ENCODE measurements around the gene TMEM191C.
"Not testable (repeated sequence)": the region's sequence is repeated elsewhere in the genome, so short reads cannot be mapped to it uniquely, and the experiment has no call there.

Gene TMEM191C

GRCh38 chr22:21446128-21446826 is 20.9 kb upstream of the TMEM191C start:
- DNase-seq, result no peak

DNA sequence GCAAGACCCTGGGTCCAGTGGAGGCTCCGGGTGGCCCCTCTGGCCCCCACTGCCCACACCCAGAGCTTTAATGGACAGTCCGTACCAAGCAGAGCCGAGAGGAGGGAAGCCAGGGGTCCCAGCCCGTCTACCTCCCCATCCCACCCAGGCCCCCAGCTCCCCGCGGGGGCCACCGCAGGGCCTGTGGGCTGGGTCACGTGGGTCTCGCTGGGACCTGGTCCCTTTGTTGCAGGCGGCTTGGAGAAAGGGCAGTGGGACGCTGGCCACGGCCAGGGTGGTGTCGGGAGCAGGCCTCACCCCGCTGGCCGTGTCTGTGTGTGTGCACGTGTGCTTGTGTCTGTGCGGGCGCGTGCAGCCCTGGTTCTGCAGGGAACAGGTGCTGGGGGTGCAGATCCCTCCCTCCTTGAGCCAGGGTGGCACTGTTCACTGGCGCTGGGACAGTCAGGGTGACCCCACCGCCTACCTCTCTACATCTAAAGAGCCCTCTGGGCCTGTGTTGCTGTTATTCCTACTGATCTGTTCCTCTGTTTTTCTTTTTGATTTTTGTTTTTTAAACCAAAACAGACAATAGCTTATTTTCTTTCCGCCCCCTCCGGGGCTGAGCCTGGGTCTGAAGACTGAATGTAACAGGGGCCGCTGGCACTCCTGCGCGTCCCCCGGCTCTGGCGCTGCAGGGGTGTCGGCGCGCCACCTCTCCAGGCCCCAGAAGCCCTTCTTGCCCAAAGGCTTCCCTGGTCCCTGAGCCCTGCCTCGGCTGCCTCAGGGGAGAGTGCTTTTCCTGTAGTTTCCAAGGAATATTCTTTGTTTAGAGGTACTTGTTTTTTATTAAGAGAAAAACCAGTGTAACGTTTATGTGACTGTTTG is 20.1 kb upstream of the TMEM191C start:
- DNase-seq, result no peak

- DNase-seq, result no peak
Measured at GRCh38 chr22:21447694-21448402, 19.3 kb upstream of the TMEM191C start.

DNA sequence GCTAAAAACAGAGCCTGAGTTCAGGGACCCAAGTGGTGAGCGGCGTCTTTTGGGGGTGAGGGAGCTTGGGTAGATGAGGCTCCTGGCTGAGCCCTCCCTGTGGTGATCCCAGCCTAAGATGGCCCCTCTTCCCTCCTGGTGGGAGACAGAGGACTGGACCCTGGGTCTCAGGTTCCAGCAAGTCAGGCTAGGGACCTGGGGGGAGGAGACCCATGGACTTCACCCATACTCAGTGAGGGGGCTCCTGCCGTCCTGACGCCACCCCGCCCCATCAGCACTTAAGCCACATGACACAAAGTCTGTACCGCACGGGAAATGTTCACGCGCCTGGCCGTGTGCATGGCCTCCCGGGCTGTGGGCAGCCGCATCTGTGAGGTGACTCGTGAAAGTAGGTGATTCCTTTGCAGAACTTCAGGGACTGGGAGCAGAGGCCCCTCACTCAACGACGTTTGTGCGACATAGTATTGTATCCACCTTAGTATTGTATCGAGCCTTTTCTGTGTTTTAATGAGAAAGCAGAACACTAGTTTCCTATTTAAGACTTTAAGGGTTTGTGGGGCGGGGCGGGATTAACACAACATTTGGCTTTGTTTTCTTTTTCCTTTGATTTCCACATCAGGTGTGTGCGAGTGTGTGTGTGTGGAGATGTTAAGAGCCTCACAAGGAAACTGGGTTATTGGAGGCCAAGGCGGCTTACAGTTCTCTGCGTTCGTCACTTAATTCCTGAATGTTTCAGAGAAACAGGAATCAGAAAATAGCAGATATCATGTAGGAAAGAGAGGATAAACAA is 18.4 kb upstream of the TMEM191C start:
- no peak for DNase-seq

DNA sequence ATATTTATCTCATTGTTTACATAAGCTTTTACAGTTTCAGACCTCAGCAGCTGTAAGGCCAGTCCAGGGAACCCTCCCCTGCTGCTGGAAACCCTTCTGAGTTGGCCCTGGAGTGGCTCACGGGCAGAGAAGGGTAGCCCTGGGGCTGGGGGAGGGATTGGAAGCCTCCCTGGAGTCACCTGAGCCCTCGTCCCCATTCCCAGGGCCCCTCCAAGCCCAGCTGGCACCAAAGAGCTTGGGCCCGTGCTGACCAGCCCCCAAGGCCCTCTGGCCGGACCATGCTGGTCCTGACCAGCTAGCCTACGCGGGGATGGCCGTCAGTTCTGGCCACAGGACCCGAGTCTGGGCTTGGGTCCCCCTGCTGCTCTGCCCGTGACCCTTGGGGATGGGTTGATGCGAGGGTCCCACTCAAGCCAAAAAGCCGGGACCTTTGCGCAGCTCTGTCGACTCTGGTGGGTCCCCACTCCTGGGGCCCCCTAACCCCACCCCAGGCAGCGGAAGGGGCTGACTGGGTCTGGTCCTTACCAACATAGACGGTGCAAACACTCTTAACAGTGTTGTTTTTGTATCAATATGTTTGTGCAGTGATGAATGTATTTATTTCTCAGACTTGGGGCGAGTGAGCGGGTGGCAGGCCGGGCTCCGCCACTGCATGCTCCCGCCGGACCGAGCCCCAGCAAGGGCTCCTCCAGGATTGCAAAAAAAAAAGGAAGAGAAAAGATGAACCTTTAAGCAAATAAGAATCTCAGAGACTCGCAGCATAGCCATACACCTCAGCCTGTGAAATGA is 17.5 kb upstream of the TMEM191C start:
- no peak for DNase-seq

GRCh38 chr22:21450320-21450831 is 16.8 kb upstream of the TMEM191C start:
- no peak for DNase-seq

GRCh38 chr22:21450858-21451353 is 16.3 kb upstream of the TMEM191C start:
- DNase-seq, result no peak

- no peak for DNase-seq
Measured at GRCh38 chr22:21451545-21452520, 15.4 kb upstream of the TMEM191C start.

GRCh38 chr22:21452666-21453065 is 14.5 kb upstream of the TMEM191C start:
- DNase-seq, result not testable (repeated sequence)

DNA sequence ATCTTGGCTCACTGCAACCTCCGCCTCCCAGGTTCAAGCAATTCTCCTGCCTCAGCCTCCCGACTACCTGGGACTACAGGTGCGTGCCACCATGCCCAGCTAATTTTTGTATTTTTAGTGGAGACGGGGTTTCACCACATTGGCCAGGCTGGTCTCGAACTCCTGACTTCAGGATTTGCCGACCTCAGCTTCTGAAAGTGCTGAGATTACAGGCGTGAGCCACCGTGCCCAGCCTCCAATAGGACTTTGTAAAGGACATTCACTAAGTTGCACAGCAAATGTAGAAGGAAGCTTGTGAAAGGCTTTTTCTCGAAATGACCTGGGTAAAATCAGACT is 12.2 kb upstream of the TMEM191C start:
- not testable (repeated sequence) for DNase-seq

GRCh38 chr22:21455334-21456089 is 11.7 kb upstream of the TMEM191C start:
- DNase-seq, result no peak

- no peak for DNase-seq
Measured at GRCh38 chr22:21457023-21457787, 10.0 kb upstream of the TMEM191C start.

GRCh38 chr22:21462672-21463071 is 4.5 kb upstream of the TMEM191C start:
- not testable (repeated sequence) for DNase-seq

GRCh38 chr22:21468194-21469096 is 1.3 kb downstream of the TMEM191C start:
- DNase-seq, result not testable (repeated sequence)

GRCh38 chr22:21469097-21469994 is 2.2 kb downstream of the TMEM191C start:
- DNase-seq, result not testable (repeated sequence)

DNA sequence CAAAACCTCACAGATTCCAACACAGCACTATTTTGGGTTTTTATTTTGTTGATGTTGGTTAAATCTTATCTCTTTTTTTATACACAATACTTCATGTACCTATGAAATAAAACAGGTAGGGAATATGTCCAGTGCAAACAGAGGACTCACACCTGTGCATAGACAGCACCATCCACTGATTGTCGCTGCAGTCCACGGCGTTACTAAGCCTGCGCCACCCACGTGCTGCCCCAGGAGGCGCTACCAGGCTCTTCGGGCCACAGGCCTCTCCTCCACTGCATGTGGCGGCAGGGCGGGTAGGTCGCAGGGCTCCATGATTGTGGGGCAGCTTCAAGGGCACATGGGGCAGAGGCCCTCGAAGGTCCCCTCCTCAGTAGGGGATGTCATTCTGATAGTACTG is 5.8 kb downstream of the TMEM191C start:
- not testable (repeated sequence) for DNase-seq

Data from NCI-H1092 (cell line).